ENCODE results near the gene TNFSF15.

- no peak for TF ChIP-seq CTCF (conservative IDR thresholded peaks at IDR 0.05)
- no peak for TF ChIP-seq EZH2 (IDR thresholded peaks at IDR 0.05; ENCODE audit: low read depth)
Observed at GRCh38 chr9:114822708-114823107, 16.9 kb upstream of the TNFSF15 start.

All from PC-9 (cell line).